ENCODE results near the gene RAMACL. TPM values are rescaled to one million over a fixed set of nuclear protein-coding genes. Genes with fewer than 3 reads are reported as not detected.

RAMACL gene
- total and polyA plus RNA-seq, 4 donors: 0.22 to 0.59 (median 0.31) TPM

- no peaks in the 10 kb centered on the region for H3K9me3 ChIP-seq (ENCODE audit: control insufficient read depth in 4 of 4, low read length in 3 of 4)
- DNase-seq (ENCODE audit: low spot score): no peak
- no peak overlapping the region for H3K4me3 ChIP-seq (ENCODE audit: low read depth in 1 of 3, low read length in 3 of 3)
- no peaks in the 10 kb centered on the region for H3K27me3 ChIP-seq (ENCODE audit: control insufficient read depth in 4 of 4, insufficient read depth in 4 of 4, low read length in 3 of 4)
- TF ChIP-seq RAD21 (IDR thresholded peaks at IDR 0.05) (no peak), REST (IDR thresholded peaks at IDR 0.05) (no peak), MAX (IDR thresholded peaks at IDR 0.05) (no peak), TAF1 (conservative IDR thresholded peaks at IDR 0.05) (no peak), EGR1 (IDR thresholded peaks at IDR 0.05; ENCODE audit: low read depth in 2 of 2) (no peak), SP1 (IDR thresholded peaks at IDR 0.05) (no peak), HNF4G (IDR thresholded peaks at IDR 0.05) (no peak), ATF3 (IDR thresholded peaks at IDR 0.05) (no peak), GABPA (IDR thresholded peaks at IDR 0.05 in 1 of 2, conservative IDR thresholded peaks at IDR 0.05 in 1 of 2) (no peak), HNF4A (conservative IDR thresholded peaks at IDR 0.05) (no peak), RXRA (IDR thresholded peaks at IDR 0.05) (no peak), JUND (IDR thresholded peaks at IDR 0.05) (no peak), FOXA2 (IDR thresholded peaks at IDR 0.05) (no peak), CTCF (IDR thresholded peaks at IDR 0.05; ENCODE audit: low read depth, low read length, missing input control) (no peak), ZBTB33 (IDR thresholded peaks at IDR 0.05) (no peak)
- H3K9ac ChIP-seq (ENCODE audit: low read depth in 1 of 2, low read length in 2 of 2): no peak overlapping the region
- no peaks in the 10 kb centered on the region for H3K4me1 ChIP-seq (ENCODE audit: control insufficient read depth in 4 of 4, insufficient read depth in 4 of 4, low read length in 3 of 4)
- WGBS: 91% methylated on average over 14 of the region's 14 CpGs
- no peaks in the 10 kb centered on the region for H3K36me3 ChIP-seq (ENCODE audit: control insufficient read depth in 4 of 4, insufficient read depth in 3 of 4, low read depth in 1 of 4, low read length in 3 of 4)
- no peak overlapping the region for H3K27ac ChIP-seq (ENCODE audit: low read depth in 1 of 2, low read length in 2 of 2)
Observed at GRCh38 chr6:166603043-166603690, 16.7 kb upstream of the RAMACL start.

GRCh38 chr6:166601956-166602355, 15.5 kb upstream of the RAMACL start:
- no peak overlapping the region for H3K4me3 ChIP-seq (ENCODE audit: low read depth in 1 of 3, low read length in 3 of 3)
- no peak overlapping the region for H3K27ac ChIP-seq (ENCODE audit: low read depth in 1 of 2, low read length in 2 of 2)
- H3K4me1 ChIP-seq (ENCODE audit: control insufficient read depth in 4 of 4, insufficient read depth in 4 of 4, low read length in 3 of 4): no peaks in the 10 kb centered on the region
- no peaks in the 10 kb centered on the region for H3K36me3 ChIP-seq (ENCODE audit: control insufficient read depth in 4 of 4, insufficient read depth in 3 of 4, low read depth in 1 of 4, low read length in 3 of 4)
- DNase-seq (ENCODE audit: low spot score): no peak
- H3K27me3 ChIP-seq (ENCODE audit: control insufficient read depth in 4 of 4, insufficient read depth in 4 of 4, low read length in 3 of 4): no peaks in the 10 kb centered on the region
- H3K9me3 ChIP-seq (ENCODE audit: control insufficient read depth in 4 of 4, low read length in 3 of 4): no peaks in the 10 kb centered on the region
- 96% methylated on average over 10 of the region's 10 CpGs for WGBS
- no peak overlapping the region for H3K9ac ChIP-seq (ENCODE audit: low read depth in 1 of 2, low read length in 2 of 2)
- no peak for TF ChIP-seq TAF1 (conservative IDR thresholded peaks at IDR 0.05)
- no peak for TF ChIP-seq ZBTB33 (IDR thresholded peaks at IDR 0.05)
- TF ChIP-seq RXRA (IDR thresholded peaks at IDR 0.05): no peak
- TF ChIP-seq NR2F2 (IDR thresholded peaks at IDR 0.05): no peak
- TF ChIP-seq FOXA1 (IDR thresholded peaks at IDR 0.05): no peak
- TF ChIP-seq CTCF (IDR thresholded peaks at IDR 0.05; ENCODE audit: low read depth, low read length, missing input control): no peak
- no peak for TF ChIP-seq YY1 (IDR thresholded peaks at IDR 0.05)
- no peak for TF ChIP-seq ATF3 (IDR thresholded peaks at IDR 0.05)
- no peak for TF ChIP-seq FOXA2 (IDR thresholded peaks at IDR 0.05)
- no peak for TF ChIP-seq GABPA (IDR thresholded peaks at IDR 0.05 in 1 of 2, conservative IDR thresholded peaks at IDR 0.05 in 1 of 2)
- TF ChIP-seq JUND (IDR thresholded peaks at IDR 0.05): no peak
